ENCODE results near the gene IL17RD. TPM values are rescaled to one million over a fixed set of nuclear protein-coding genes. Genes with fewer than 3 reads are reported as not detected.

IL17RD gene
- total RNA-seq, 4 donors from 2014 or later: 0.52 to 1.4 (median 0.90) TPM

DNA sequence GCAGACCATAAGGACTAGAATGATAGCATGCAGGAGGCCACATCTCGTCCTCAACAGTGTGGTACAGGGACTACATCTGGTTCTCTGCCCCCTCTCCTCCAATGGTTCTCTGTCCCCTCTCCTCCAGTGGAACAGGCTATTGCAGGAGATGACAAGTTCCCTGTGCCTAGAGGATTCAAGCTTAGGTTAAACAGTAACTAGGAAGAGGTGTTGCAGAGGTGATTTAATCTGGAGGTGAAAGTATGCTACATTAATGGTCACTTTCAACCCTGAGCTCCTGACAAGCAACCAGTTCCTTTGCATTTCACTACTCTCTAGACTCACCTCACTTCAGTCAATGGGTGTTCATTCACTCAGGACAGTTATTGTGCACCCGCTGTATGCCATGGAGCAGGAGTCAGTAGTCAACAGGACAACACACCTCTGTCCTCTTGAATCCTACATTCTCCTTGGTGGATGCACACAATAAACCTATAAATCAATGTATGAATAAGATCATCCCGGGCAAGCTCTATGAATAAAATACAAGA, 88.7 kb downstream of the IL17RD start:
- intact Hi-C loops (cut with DNase I; ENCODE audit: low total_unique reads) (no loop called here), in situ Hi-C loops (cut with MboI; ENCODE audit: low sequenced_read_pairs in 4 of 4) (no loop called here)
- Histone ChIP-seq H3K27me3 (peaks cover 9 to 24% (median 14%) of the 10 kb centered on the region in 3 donors), H3K36me3 (no peaks in the 10 kb centered on the region), H3K9me3 (no peaks in the 10 kb centered on the region), H3K27ac (no peak overlapping the region), H3K4me3 (no peak overlapping the region), H3K4me1 (peaks cover 0 to 12% of the 10 kb centered on the region in 2 donors)
- TF ChIP-seq POLR2A (IDR thresholded peaks at IDR 0.05): no peak
- TF ChIP-seq, protein P1, sequence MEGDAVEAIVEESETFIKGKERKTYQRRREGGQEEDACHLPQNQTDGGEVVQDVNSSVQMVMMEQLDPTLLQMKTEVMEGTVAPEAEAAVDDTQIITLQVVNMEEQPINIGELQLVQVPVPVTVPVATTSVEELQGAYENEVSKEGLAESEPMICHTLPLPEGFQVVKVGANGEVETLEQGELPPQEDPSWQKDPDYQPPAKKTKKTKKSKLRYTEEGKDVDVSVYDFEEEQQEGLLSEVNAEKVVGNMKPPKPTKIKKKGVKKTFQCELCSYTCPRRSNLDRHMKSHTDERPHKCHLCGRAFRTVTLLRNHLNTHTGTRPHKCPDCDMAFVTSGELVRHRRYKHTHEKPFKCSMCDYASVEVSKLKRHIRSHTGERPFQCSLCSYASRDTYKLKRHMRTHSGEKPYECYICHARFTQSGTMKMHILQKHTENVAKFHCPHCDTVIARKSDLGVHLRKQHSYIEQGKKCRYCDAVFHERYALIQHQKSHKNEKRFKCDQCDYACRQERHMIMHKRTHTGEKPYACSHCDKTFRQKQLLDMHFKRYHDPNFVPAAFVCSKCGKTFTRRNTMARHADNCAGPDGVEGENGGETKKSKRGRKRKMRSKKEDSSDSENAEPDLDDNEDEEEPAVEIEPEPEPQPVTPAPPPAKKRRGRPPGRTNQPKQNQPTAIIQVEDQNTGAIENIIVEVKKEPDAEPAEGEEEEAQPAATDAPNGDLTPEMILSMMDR (IDR thresholded peaks at IDR 0.05 in 4 of 5, conservative IDR thresholded peaks at IDR 0.05 in 1 of 5): no peak
- ATAC-seq (no peak), DNase-seq (no peak)

DNA sequence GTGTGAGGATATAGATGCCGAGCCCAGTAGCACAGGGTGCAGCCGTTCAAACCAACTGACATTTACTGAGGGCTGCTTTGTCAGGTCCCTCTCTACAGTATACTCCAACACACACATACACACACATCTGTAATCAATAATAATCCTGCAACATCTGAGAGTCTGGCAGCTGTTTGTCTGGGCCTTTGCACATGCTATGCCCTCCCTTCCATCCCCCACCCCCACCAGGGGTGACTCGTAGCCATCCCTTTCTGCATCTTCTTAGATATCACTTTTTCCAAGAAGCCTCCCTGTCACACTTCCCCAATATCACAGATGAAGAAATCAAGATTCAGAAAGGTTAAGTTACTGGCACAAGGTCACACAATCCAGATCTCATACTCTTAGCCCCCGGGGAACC, 91.0 kb downstream of the IL17RD start:
- Histone ChIP-seq H3K27me3 (peaks cover 9 to 24% (median 14%) of the 10 kb centered on the region in 3 donors), H3K4me3 (no peak overlapping the region), H3K4me1 (peaks cover 0 to 10% of the 10 kb centered on the region in 2 donors), H3K36me3 (no peaks in the 10 kb centered on the region), H3K9me3 (no peaks in the 10 kb centered on the region), H3K27ac (no peak overlapping the region)
- TF ChIP-seq, protein P1 (IDR thresholded peaks at IDR 0.05 in 4 of 5, conservative IDR thresholded peaks at IDR 0.05 in 1 of 5): no peak
- TF ChIP-seq POLR2A (IDR thresholded peaks at IDR 0.05): no peak
- DNase-seq (no peak), ATAC-seq (no peak)
- in situ Hi-C loops (cut with MboI; ENCODE audit: low sequenced_read_pairs in 4 of 4) (no loop called here), intact Hi-C loops (cut with DNase I; ENCODE audit: low total_unique reads) (no loop called here)

DNA sequence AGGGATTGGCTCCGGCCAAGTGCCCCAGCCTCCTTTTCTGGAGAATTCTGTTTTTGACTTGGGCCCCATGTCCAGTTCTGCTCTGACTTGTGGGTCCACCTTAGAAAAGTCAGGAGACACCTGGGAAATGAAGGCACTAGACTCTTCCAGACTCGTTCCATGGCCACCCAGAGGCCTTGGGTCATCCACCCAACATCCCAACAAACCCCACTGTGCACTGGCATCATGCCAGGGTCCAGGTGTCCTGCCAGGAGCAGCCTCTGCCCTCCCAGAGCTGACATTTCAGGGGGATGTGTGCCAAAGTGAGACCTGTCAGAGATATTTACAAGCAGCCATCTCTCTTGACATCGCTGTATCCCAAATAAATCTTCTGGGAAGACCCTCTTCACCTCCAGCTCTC, 91.5 kb downstream of the IL17RD start:
- in situ Hi-C loops (cut with MboI; ENCODE audit: low sequenced_read_pairs in 4 of 4): no loop called here
- Histone ChIP-seq H3K9me3 (no peaks in the 10 kb centered on the region), H3K36me3 (no peaks in the 10 kb centered on the region), H3K27me3 (peaks cover 9 to 21% (median 14%) of the 10 kb centered on the region in 3 donors), H3K4me1 (peaks cover 0 to 6% of the 10 kb centered on the region in 2 donors), H3K27ac (no peak overlapping the region), H3K4me3 (no peak overlapping the region)
- ATAC-seq (no peak), DNase-seq (no peak)
- TF ChIP-seq, protein P1 (IDR thresholded peaks at IDR 0.05 in 4 of 5, conservative IDR thresholded peaks at IDR 0.05 in 1 of 5): no peak
- no peak for TF ChIP-seq POLR2A (IDR thresholded peaks at IDR 0.05)
- intact Hi-C loops (cut with DNase I; ENCODE audit: low total_unique reads): no loop called here

DNA sequence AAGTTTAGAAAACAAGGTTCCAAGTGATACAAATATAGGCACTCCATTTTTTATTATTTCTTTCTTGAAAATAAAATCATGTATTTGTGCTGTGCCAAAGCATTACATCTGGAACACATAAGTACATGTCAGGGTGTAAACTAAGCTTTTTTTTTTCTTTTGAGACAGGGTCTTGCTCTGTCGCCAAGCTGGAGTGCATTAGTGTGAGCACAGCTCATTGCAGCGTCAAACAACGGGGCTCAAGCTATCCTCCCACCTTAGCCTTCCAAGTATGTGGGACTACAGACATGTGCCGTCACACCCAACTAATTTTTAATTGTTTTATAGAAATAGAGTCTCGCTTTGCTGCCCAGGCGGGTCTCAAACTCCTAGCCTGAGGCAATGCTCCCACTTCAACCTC, 95.7 kb downstream of the IL17RD start:
- no peak for DNase-seq
- Histone ChIP-seq H3K27me3 (no peaks in the 10 kb centered on the region), H3K9me3 (no peaks in the 10 kb centered on the region), H3K36me3 (no peaks in the 10 kb centered on the region), H3K4me3 (no peak overlapping the region), H3K27ac (no peak overlapping the region), H3K4me1 (no peaks in the 10 kb centered on the region)
- intact Hi-C loops (cut with DNase I; ENCODE audit: low total_unique reads) (no loop called here), in situ Hi-C loops (cut with MboI; ENCODE audit: low sequenced_read_pairs in 4 of 4) (no loop called here)
- no peak for ATAC-seq
- no peak for TF ChIP-seq POLR2A (IDR thresholded peaks at IDR 0.05)
- TF ChIP-seq, protein P1 (IDR thresholded peaks at IDR 0.05 in 4 of 5, conservative IDR thresholded peaks at IDR 0.05 in 1 of 5): no peak

All from gastrocnemius medialis (tissue), 4 donors.